Chondrocyte (in vitro differentiated cells): ENCODE measurements around the gene ZNF425. TPM values are rescaled to one million over a fixed set of nuclear protein-coding genes. Genes with fewer than 3 reads are reported as not detected.
"Not testable (repeated sequence)": the region's sequence is repeated elsewhere in the genome, so short reads cannot be mapped to it uniquely, and the experiment has no call there.

ENCODE experiments used
- DNase-seq: peaks from one replicate; pipeline ENCODE4 v3.0.0; 2021; ENCODE audit warnings: mixed read lengths, low spot score
- H3K27ac Mint-ChIP-seq: one replicate; pipeline ENCODE4 v1.8.0; 2021; ENCODE audit warnings: mild to moderate bottlenecking, moderate library complexity, mixed read lengths; ENCODE audit not compliant: unreplicated experiment
- H3K27me3 Mint-ChIP-seq: 2 replicates; pipeline ENCODE4 v1.8.0; 2021; ENCODE audit warnings: low read depth, mixed read lengths
- H3K36me3 Mint-ChIP-seq: 2 replicates; pipeline ENCODE4 v1.8.0; 2021; ENCODE audit warnings: low read depth, mixed read lengths
- H3K4me1 Mint-ChIP-seq: 2 replicates; pipeline ENCODE4 v1.8.0; 2021; ENCODE audit warnings: low read depth, mild to moderate bottlenecking, mixed read lengths
- H3K4me3 Mint-ChIP-seq: one replicate; pipeline ENCODE4 v1.8.0; 2021; ENCODE audit warnings: mild to moderate bottlenecking, moderate library complexity, mixed read lengths; ENCODE audit not compliant: unreplicated experiment
- H3K9me3 Mint-ChIP-seq: 2 replicates; pipeline ENCODE4 v1.8.0; 2021; ENCODE audit warnings: low read depth, mixed read lengths
- CTCF ChIP-seq: fragments of 200-600 bp; sonication (generic); IDR thresholded peaks from 2 replicates; pipeline ENCODE4 v1.5.0; 2021; ENCODE audit warnings: antibody characterized with exemption, mild to moderate bottlenecking, moderate library complexity
- total RNA-seq: library from RNA; stranded (reverse); gene quantifications from 3 replicates; pipeline ENCODE4 v1.2.1, GENCODE V29; 2021

The ZNF425 gene
- total RNA-seq, 1 donor from 2014 or later: 4.1 TPM

GRCh38 chr7:149093228-149093627 is 32.9 kb downstream of the ZNF425 start:
- H3K36me3 Mint-ChIP-seq: no peaks in the 10 kb centered on the region
- H3K9me3 Mint-ChIP-seq: no peaks in the 10 kb centered on the region
- no peak overlapping the region for H3K4me3 Mint-ChIP-seq
- TF ChIP-seq CTCF: no peak
- H3K4me1 Mint-ChIP-seq: peaks cover 23% of the 10 kb centered on the region
- peak; percentile 7 for DNase-seq
- H3K27me3 Mint-ChIP-seq: no peaks in the 10 kb centered on the region
- no peak overlapping the region for H3K27ac Mint-ChIP-seq

- H3K27me3 Mint-ChIP-seq, H3K36me3 Mint-ChIP-seq, H3K4me3 Mint-ChIP-seq, H3K9me3 Mint-ChIP-seq, H3K27ac Mint-ChIP-seq: not testable (repeated sequence)
- DNase-seq: peak; percentile 40
- H3K4me1 Mint-ChIP-seq: peaks cover 21% of the 10 kb centered on the region
Measured at GRCh38 chr7:149092244-149092643, 33.9 kb downstream of the ZNF425 start.

GRCh38 chr7:149090397-149091195 is 35.5 kb downstream of the ZNF425 start, which contains the start of gene ZNF786:
TSS of gene ZNF786 (minus strand) at chr7:149090718. CDS start at chr7:149090640, 78 bp downstream.
- H3K27ac Mint-ChIP-seq: peak within 1 kb of the TSS; percentile 100
- DNase-seq: peak; percentile 96
- peak within 1 kb of the TSS; percentile 99 for H3K4me3 Mint-ChIP-seq
- TF ChIP-seq CTCF: peak; percentile 96
- no peaks in the 10 kb centered on the region for H3K9me3 Mint-ChIP-seq
- no peaks in the 10 kb centered on the region for H3K27me3 Mint-ChIP-seq
- H3K36me3 Mint-ChIP-seq: no peaks in the 10 kb centered on the region
- peaks cover 14% of the 10 kb centered on the region for H3K4me1 Mint-ChIP-seq

GRCh38 chr7:149087376-149087775 is 38.7 kb downstream of the ZNF425 start:
- Mint-ChIP-seq H3K27ac (peak overlapping the region; percentile 42), H3K9me3 (peaks cover 7% of the 10 kb centered on the region), H3K4me1 (peaks cover 14% of the 10 kb centered on the region), H3K36me3 (peaks cover 7% of the 10 kb centered on the region), H3K4me3 (no peak overlapping the region), H3K27me3 (no peaks in the 10 kb centered on the region)
- TF ChIP-seq CTCF: no peak
- no peak for DNase-seq

- no peak overlapping the region for H3K4me3 Mint-ChIP-seq
- H3K27me3 Mint-ChIP-seq: no peaks in the 10 kb centered on the region
- H3K4me1 Mint-ChIP-seq: peaks cover 9% of the 10 kb centered on the region
- TF ChIP-seq CTCF: no peak
- peaks cover 7% of the 10 kb centered on the region for H3K36me3 Mint-ChIP-seq
- no peak for DNase-seq
- peaks cover 7% of the 10 kb centered on the region for H3K9me3 Mint-ChIP-seq
- H3K27ac Mint-ChIP-seq: no peak overlapping the region
Measured at GRCh38 chr7:149085866-149086265, 40.3 kb downstream of the ZNF425 start.

- Mint-ChIP-seq H3K36me3 (peaks cover 7% of the 10 kb centered on the region), H3K9me3 (peaks cover 7% of the 10 kb centered on the region), H3K27me3 (no peaks in the 10 kb centered on the region), H3K4me3 (no peak overlapping the region), H3K27ac (no peak overlapping the region), H3K4me1 (no peaks in the 10 kb centered on the region)
- no peak for DNase-seq
- no peak for TF ChIP-seq CTCF
Measured at GRCh38 chr7:149084407-149084806, 41.7 kb downstream of the ZNF425 start.
